Muscle layer of colon (tissue), 2 donors: Measurements from ENCODE around the gene MSL3.

Experiments
- H3K27ac ChIP-seq: one replicate; pipeline ENCODE4 v1.7.0; 2013; ENCODE audit warnings: low read depth, mild to moderate bottlenecking, low read length, moderate library complexity
- H3K27me3 ChIP-seq, 2 donors: one replicate each; pipeline ENCODE4 v1.7.0; 2013; ENCODE audit warnings: low read length in 2 of 2, mild to moderate bottlenecking in 2 of 2; ENCODE audit not compliant: insufficient read depth in 2 of 2, control insufficient read depth in 1 of 2
- H3K36me3 ChIP-seq: one replicate; pipeline ENCODE4 v1.7.0; 2013; ENCODE audit warnings: mild to moderate bottlenecking, low read length; ENCODE audit not compliant: insufficient read depth
- H3K4me1 ChIP-seq: one replicate; pipeline ENCODE4 v1.7.0; 2013; ENCODE audit warnings: mild to moderate bottlenecking, low read length; ENCODE audit not compliant: insufficient read depth
- H3K4me3 ChIP-seq, 2 donors: one replicate each; pipeline ENCODE4 v1.7.0; 2013; ENCODE audit warnings: low read length in 2 of 2, low read depth in 1 of 2, mild to moderate bottlenecking in 1 of 2, moderate library complexity in 1 of 2
- H3K9ac ChIP-seq: one replicate; pipeline ENCODE4 v1.7.0; 2013; ENCODE audit warnings: low read length
- H3K9me3 ChIP-seq: one replicate; pipeline ENCODE4 v1.7.0; 2013; ENCODE audit warnings: mild to moderate bottlenecking, low read length
- donor health status: abdominal sarcoma.
- donor health status: Adenocarcinoma of cecum.

Gene MSL3

DNA sequence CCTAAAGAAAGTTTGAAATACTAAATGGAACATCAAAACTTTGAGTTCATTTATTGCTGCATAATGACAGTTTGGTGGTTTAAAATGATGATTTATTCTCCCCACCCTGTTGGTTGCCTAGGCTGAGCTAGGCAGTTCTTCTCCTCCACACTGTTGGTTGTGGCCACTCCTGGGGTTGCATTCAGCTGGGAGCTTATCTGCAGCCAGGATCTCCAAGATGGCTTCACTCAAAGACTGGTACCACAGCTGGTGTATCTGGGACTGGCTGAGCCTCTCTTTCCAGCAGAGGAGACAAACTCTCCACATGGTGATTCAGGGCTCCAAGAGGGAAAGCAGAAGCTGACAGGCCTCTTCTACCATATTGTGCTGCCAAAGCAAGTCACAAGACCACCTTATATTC lies 33.1 kb downstream of the MSL3 start:
- no peaks in the 10 kb centered on the region for H3K36me3 ChIP-seq
- H3K9me3 ChIP-seq, result no peaks in the 10 kb centered on the region
- no peak overlapping the region for H3K9ac ChIP-seq
- no peak overlapping the region for H3K27ac ChIP-seq
- H3K4me3 ChIP-seq, result no peak overlapping the region
- H3K4me1 ChIP-seq, result no peaks in the 10 kb centered on the region
- H3K27me3 ChIP-seq, result no peaks in the 10 kb centered on the region

DNA sequence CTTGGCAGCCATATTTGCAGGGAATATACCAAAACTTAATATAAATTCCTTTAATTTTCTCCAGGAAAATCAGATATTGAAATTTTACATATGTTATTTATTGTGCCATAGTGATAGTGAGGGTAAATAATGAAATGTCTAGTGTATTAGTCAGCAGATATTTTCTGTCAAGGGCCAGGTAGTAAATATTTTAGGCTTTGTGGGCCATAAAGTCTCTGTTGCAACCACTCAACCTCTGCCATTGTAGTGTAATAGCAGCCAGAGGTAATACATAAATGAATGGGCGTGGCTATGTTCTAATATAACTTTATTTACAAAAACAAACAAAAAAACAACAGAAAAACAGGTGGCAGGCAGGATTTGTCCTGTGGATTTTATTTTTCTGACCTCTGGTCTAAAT lies 33.5 kb downstream of the MSL3 start:
- Histone ChIP-seq H3K9ac (no peak overlapping the region), H3K4me1 (no peaks in the 10 kb centered on the region), H3K4me3 (no peak overlapping the region), H3K36me3 (no peaks in the 10 kb centered on the region), H3K9me3 (no peaks in the 10 kb centered on the region), H3K27ac (no peak overlapping the region), H3K27me3 (no peaks in the 10 kb centered on the region)

DNA sequence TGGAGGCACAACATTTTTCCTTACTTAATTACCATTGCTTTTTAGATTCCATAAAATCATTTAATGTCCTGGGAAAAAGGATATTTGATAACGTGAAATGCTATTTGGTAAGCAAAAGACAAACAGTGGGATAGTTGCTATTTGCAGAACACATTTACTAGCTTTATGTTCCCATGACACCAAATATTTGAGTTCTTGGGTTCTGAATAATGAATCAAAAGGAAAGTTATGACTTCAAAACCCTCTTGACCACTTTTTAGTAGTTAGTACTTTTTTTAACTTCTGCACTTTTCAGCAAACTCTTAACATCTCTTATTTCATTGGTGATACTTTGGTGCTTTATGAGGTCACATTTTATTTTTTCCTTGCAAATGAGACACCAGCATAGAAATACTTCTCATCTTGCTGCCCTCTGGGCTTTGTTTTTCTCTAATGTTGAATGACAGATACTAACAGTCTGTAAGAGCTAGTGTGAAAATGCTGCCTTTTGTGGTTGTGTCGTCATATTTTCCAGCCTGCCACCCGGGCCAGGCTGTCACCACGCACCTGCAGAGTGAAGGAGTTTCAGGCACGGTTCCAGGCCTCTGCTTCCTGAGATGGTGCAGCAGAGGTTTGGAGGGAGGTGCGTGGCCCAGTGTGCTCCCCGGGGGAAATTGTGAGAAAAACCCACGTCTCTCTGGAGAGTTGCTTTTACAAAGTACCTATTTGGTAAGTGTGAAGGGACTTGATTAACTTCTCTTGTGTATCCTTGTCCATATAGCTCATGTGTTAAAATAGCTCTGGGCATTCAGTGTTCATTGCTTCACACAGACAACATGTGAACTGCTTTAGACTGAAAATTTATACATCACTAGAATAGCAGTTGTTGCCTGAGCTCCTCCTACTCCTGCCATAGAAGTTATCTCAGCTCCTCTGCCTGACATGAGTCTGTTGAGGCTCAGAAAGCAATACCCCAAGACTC lies 34.7 kb downstream of the MSL3 start:
- H3K27ac ChIP-seq, result no peak overlapping the region
- no peaks in the 10 kb centered on the region for H3K4me1 ChIP-seq
- no peaks in the 10 kb centered on the region for H3K27me3 ChIP-seq
- H3K4me3 ChIP-seq, result no peak overlapping the region
- H3K9ac ChIP-seq, result no peak overlapping the region
- H3K36me3 ChIP-seq, result no peaks in the 10 kb centered on the region
- no peaks in the 10 kb centered on the region for H3K9me3 ChIP-seq

DNA sequence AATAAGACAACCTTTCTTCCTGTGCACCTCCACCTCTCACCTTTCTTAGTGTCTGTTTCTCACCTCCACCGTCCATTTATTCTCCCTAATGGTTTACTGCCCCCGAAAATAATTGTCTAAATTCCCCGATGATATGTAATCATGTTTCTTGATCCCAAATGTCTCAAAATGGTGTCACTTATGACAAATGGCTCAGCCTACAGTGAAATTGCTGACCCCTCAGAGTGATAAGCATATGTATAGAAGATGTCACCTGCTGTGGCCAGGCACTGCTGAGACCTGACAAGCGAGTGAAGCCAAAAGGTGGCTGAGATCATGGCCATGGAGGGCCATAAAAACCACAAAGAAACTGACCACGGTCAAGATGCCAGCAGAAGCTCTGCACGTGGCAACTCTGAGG lies 35.7 kb downstream of the MSL3 start:
- Histone ChIP-seq H3K27me3 (no peaks in the 10 kb centered on the region), H3K36me3 (no peaks in the 10 kb centered on the region), H3K9ac (no peak overlapping the region), H3K4me3 (no peak overlapping the region), H3K27ac (no peak overlapping the region), H3K4me1 (no peaks in the 10 kb centered on the region), H3K9me3 (no peaks in the 10 kb centered on the region)

DNA sequence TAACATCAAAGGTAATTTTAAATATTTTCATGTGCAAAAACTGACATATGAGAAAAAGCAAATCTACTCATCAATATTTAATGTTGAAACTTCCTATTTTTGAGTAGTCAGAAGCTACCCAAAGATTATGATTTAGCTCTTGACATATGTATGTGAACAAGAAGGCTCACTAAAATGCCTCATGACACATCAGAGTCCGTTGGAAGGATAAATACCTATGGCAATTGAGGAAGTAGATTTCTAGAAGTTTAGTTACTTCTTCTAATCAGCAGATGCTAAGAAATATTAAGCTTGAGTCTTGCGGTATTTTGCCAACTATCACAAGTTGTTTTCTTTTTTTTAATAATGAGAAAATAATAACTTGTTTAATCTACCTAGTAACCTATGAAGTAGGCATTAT lies 55.3 kb downstream of the MSL3 start:
- no peaks in the 10 kb centered on the region for H3K4me1 ChIP-seq

More for the DNA sequence above, 55.3 kb downstream of the MSL3 start:
- Histone ChIP-seq H3K9ac (no peak overlapping the region), H3K4me3 (no peak overlapping the region), H3K27ac (no peak overlapping the region), H3K36me3 (no peaks in the 10 kb centered on the region), H3K9me3 (no peaks in the 10 kb centered on the region), H3K27me3 (no peaks in the 10 kb centered on the region)
